LNCaP clone FGC (cell line): Measurements from ENCODE around the gene CLSTN3.

Experiments used
- DNase-seq: peaks from one replicate; pipeline ENCODE4 v3.0.0-alpha.2; 2011; ENCODE audit warnings: low read depth
- H3K4me3 ChIP-seq: 2 replicates; pipeline ENCODE4 v1.5.1; 2011; ENCODE audit warnings: mild to moderate bottlenecking, low read depth, low read length, control low read depth
- CTCF ChIP-seq: IDR thresholded peaks from 2 replicates; pipeline ENCODE4 v1.5.1; 2012; ENCODE audit warnings: mild to moderate bottlenecking; ENCODE audit not compliant: control insufficient read depth, insufficient read depth; ENCODE audit errors: extremely low read depth

CLSTN3 gene

DNA sequence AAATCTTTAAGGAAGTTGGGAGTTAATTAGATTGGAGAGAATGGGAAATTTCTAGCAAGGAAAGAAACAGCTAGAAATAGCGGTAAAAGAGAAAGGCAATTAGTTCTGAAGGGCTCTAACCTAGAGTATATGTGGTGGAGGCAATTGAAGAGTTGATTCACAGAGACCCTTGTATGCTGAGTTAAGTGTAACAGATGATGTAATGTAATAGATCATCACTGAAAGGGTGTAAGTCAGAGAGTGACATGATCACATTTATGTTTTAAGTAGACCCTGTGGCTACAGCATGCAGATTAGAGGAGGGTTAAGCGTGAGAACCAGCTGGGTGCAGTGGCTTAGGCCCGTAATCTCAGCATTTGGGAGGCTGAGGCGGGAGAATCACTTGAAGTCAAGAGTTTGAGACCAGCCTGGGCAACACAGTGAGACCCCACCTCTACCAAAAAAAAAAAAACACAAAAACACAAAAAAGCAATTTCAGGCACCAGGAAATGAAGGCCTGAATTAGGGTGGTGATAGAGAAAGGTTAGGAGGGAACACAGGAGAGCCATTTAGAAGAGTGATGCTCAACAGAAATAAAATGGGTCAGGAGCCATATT lies 4.4 kb upstream of the CLSTN3 start:
- H3K4me3 ChIP-seq, result no peak overlapping the region
- no peak for DNase-seq
- TF ChIP-seq CTCF, result no peak

DNA sequence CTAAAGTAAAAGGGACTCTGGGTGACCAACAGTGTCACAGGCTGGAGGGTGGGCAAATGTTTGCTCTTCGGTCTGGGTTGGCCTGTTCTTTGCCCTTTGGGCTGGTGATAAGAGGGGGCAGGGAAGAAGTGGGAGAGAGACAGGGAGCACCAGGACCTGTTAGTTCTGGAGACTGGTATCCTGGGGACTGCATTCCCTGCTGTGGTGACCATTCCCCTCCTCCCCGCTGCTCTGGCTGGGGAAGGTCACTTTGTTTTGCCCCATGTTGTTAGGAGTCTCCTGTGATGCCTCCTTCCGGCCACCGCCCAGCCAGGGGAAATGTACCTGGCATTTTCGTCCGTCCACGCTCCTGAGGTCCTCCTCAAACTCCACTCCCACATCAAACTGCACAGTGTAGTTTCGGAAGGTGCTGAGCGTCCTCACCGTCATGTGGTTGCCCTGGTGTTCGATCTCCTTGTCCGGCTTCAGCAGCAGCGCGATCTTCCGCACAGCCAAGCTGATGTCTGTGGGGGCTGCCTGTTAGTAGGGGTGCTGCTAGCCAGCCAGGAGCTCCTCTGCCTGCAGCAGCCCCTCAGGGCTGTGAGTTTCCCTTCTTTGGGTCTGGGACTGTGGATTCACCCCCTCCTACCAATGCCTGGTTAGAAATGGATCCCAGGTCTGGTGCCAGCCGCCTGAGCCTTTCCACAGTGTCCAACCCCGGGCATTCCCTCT lies 2.1 kb upstream of the CLSTN3 start:
- no peak overlapping the region for H3K4me3 ChIP-seq
- DNase-seq, result no peak
- TF ChIP-seq CTCF, result no peak

- no peak for TF ChIP-seq CTCF
- no peak for DNase-seq
- H3K4me3 ChIP-seq, result peak within 1 kb of the TSS; percentile 90
Measured at GRCh38 chr12:7128681-7129286, 1.4 kb upstream of the CLSTN3 start, which contains the start of gene RBP5. RBP5 (minus strand) TSS chr12:7128889; CDS start chr12:7128775, 114 bp downstream.

- DNase-seq, result no peak
- H3K4me3 ChIP-seq, result peak overlapping the region; percentile 90
- no peak for TF ChIP-seq CTCF
Measured at GRCh38 chr12:7129287-7129871, 792 bp upstream of the CLSTN3 start.

DNA sequence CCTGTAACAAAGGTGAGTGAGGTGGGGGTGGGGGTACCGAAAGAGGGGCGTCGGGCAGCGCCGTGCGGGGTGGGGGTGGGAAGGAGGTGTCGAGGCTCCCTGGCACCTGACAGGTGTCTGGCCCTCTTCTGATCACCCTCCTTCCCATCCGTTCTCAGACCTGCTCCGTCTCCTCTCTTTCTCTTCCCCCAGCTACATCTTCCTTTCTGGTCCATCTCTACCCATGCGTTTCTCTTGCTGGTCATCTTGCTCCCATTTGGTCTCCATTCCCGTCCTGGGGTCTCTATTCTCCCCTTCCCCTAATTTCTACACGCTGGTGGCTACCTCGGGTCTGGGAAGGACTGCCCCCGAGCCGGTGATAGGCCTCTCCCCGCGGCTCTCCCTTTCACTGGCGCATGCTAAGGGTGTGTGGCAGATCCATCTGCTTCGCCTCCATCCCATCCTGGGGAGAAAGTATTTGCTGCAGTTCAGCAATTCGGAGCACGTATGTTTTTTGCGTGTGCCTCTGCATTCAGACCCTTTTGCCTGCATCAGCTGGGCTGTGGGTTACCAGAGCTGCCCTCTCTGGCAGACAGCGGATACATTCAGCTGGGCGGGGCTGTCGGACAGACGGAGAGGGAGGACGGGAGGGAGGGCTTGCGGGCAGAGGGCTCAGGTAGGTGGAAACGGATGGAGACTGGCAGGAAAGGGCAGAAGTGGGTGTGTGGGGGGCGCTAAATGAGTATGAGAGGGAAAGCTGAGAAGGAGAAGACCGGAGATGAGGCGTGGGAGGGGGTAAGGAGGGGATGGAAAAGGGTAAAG lies 730 bp downstream of the CLSTN3 start:
- no peak for TF ChIP-seq CTCF
- DNase-seq, result no peak
- peak overlapping the region; percentile 90 for H3K4me3 ChIP-seq

GRCh38 chr12:7131502-7131866 lies 1.3 kb downstream of the CLSTN3 start:
- no peak for TF ChIP-seq CTCF
- H3K4me3 ChIP-seq, result peak overlapping the region; percentile 90
- no peak for DNase-seq
